Activated CD4-positive, alpha-beta T cell treated with anti-CD3 and anti-CD28 coated beads for 36 hours (primary cell): ENCODE measurements around the gene USP47. TPM values are rescaled to one million over a fixed set of nuclear protein-coding genes. Genes with fewer than 3 reads are reported as not detected.
A peak's percentile ranks its signal among the peaks of the same experiment; 100 is the strongest.

Source experiments
- ATAC-seq: fragments of 200-7000 bp; cut with Tn5 transposase; one replicate; pipeline ENCODE4 v1.10.0; 2021; ENCODE audit warnings: mild to moderate bottlenecking, moderate library complexity
- CTCF ChIA-PET: fragments of 350-600 bp; sonication (Branson Sonifier 250); formaldehyde crosslinking; loops from one replicate; lab custom pipeline; 2021; ENCODE audit warnings: antibody characterized with exemption; lab: Charles Lee
- POLR2A ChIA-PET: fragments of 350-600 bp; sonication (Branson Sonifier 250); formaldehyde crosslinking; loops from one replicate; lab custom pipeline; 2021; ENCODE audit warnings: antibody characterized with exemption, inconsistent platforms; lab: Charles Lee
- DNase-seq: peaks from one replicate; pipeline ENCODE4 v3.0.0-alpha.2; 2020
- H3K27ac Mint-ChIP-seq: one replicate; pipeline ENCODE4 v1.8.0; 2021; ENCODE audit warnings: mixed read lengths
- H3K27me3 Mint-ChIP-seq: one replicate; pipeline ENCODE4 v1.8.0; 2021; ENCODE audit warnings: mixed read lengths
- H3K36me3 Mint-ChIP-seq: one replicate; pipeline ENCODE4 v1.8.0; 2021; ENCODE audit warnings: low read depth, mixed read lengths
- H3K4me1 Mint-ChIP-seq: one replicate; pipeline ENCODE4 v1.8.0; 2021; ENCODE audit warnings: mixed read lengths
- H3K4me3 Mint-ChIP-seq: one replicate; pipeline ENCODE4 v1.8.0; 2021; ENCODE audit warnings: mild to moderate bottlenecking, moderate library complexity, mixed read lengths
- H3K9me3 Mint-ChIP-seq: one replicate; pipeline ENCODE4 v1.8.0; 2021; ENCODE audit warnings: low read depth, mixed read lengths
- intact Hi-C, 2 experiments: fragments of 100-400 bp; cut with DNase I in 1 of 2; cut with micrococcal nuclease in 1 of 2; formaldehyde crosslinking; loops; one replicate each; pipeline versions ENCODE4 v1.14.2 to v1.15.1; 2022 to 2024; cut with DNase I, micrococcal nuclease
- total RNA-seq, 2 experiments: library from RNA; stranded (reverse); gene quantifications; one replicate each; pipeline ENCODE4 v1.2.3, GENCODE V29; 2021

Gene USP47
- total RNA-seq, 2 experiments from 2014 or later: 43.3 to 56.3 TPM

DNA sequence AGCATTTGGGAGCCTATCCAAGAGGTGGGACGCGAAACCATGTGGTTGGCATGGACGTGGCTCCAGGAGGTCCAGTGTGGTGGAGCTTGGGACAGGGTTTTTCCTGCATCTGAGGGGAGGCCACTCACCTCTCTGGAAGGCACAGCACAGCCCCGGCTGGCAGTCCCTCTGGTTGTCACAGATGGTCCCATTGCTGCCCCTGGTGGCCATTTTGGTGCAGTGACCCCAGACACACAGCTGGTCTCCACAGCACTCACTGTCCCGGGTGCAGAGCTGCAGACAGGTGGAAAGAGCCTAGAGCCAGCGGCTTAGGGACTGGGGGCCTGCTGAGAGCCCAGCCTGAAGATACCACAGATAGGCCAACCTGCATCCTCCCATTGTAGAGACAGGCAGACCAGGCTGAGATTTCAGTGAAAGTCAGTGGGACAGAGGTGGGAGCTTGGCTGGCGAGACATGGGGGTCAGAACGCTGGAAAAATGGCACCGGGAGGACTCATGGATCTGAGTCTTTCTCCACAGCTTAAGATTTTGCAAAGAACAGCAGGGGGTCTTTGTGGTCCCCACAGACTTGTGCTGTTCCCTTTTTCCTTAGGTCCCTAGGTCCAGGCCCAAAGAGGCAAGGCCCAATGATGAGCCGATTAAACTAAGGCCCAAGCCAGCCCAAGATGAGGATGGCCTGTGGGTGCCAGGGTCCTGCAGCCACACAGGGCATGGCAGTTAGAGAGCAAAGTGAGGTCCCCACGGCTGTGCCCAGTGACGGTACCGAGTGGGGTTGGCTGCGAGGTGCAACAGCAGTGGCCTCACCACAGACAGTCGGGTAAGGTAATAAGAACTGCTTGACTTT, 125.3 kb downstream of the USP47 start:
- CTCF ChIA-PET: interaction anchor here (0.5 to 3.4 kb wide), 22 partner anchors 9 to 366 kb away, joined by 3 to 14 read pairs (median 4); no protein-coding TSS in a partner anchor
- ATAC-seq (peak; percentile 98), DNase-seq (peak; percentile 86)
- Mint-ChIP-seq H3K27me3 (peaks cover 2% of the 10 kb centered on the region), H3K4me3 (no peak overlapping the region), H3K27ac (no peak overlapping the region), H3K4me1 (peaks cover 4% of the 10 kb centered on the region), H3K9me3 (no peaks in the 10 kb centered on the region), H3K36me3 (no peaks in the 10 kb centered on the region)
- POLR2A ChIA-PET: no interaction called here
- intact Hi-C loops: loop anchor here (1.0 to 2.0 kb wide), 2 partner anchors 168 kb away; no protein-coding TSS in a partner anchor

DNA sequence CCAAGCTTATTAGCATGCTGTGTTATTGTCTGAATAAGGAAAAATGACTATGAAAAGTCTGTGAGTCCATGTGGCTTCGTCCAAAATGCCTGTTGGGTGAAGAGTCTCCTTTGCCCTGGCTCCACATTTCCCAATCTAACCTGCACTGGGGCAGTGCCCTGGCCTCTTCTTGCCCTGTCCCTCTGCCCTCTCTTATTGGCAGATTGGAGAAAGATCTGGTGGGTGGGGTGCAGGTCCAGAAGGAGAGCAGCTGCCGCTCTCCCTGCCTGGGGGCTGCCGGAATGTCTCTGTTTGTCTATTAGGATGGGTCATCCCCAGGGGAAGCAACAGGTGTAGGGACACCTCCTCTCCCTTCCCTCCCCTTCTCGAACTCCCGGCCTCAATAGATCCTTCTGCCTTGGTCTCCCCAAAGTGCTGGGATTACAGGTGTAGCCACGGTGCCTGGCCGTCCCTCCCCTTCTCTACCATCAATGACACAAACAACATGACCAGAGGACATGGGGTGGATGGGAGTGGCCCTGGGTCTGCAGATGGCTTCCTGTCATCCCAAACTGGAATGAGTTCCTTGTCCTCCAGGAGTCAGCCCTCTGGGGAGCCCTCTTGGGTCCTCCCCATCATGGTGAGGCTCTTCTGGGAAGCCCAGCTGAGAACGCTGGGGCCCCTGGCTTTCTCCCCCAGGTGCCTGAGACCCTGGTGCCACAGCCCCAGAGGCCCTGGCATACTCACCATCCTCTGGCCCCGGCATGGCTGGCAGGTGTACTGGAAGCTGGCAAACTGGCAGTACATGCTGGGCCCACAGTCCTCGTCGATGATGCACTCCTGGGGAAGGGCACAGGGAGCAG, 126.1 kb downstream of the USP47 start:
- H3K36me3 Mint-ChIP-seq: no peaks in the 10 kb centered on the region
- H3K9me3 Mint-ChIP-seq: no peaks in the 10 kb centered on the region
- peaks cover 2% of the 10 kb centered on the region for H3K27me3 Mint-ChIP-seq
- ChIA-PET POLR2A (no interaction called here), CTCF (interaction anchor here (0.6 to 3.4 kb wide), 10 partner anchors 10 to 410 kb away, joined by 3 to 14 read pairs (median 6); no protein-coding TSS in a partner anchor)
- intact Hi-C loops: loop anchor here (1.0 to 2.0 kb wide), 2 partner anchors 169 kb away; no protein-coding TSS in a partner anchor
- no peak for ATAC-seq
- H3K27ac Mint-ChIP-seq: no peak overlapping the region
- DNase-seq: no peak
- peaks cover 2% of the 10 kb centered on the region for H3K4me1 Mint-ChIP-seq
- H3K4me3 Mint-ChIP-seq: no peak overlapping the region

DNA sequence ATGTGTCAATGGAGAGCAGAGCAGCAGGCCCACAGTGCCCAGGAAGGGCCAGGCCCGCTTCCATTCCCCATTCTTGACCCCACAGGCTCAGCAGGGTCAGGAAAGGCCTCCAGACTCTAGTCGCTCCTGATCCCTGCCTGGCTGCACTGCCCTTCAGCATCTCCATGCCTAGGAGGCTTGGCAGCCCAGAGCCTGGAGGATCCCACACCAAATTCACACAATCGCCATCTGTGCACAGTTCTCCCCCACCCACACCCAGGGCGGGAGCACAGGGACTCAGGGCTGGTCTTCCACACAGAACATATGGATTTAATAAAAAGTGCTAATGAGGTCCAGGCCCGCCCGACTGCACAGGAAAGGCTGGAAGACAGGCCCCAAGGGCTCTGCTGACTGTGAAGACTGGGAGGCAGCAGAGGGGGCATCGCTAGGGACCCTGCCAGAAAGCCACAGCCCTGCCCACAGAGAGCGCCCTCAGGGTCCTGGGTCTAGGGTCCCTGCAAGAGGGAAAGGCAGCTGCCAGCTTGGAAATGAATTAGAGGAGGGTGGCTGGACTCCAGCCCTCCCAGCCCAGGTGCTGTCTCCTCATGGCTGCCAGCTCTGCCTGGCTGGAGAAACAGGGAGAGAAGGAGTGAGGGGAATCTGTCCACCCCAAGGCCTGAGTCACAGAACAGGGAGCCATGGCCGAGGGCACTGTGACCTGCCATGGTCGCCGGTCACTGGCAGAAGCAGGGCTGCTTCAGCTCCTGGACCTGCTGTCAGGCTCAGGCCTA, 126.9 kb downstream of the USP47 start:
- intact Hi-C loops: no loop called here
- DNase-seq (no peak), ATAC-seq (no peak)
- POLR2A ChIA-PET: no interaction called here
- Mint-ChIP-seq H3K9me3 (no peaks in the 10 kb centered on the region), H3K36me3 (no peaks in the 10 kb centered on the region), H3K27me3 (peaks cover 2% of the 10 kb centered on the region), H3K27ac (no peak overlapping the region), H3K4me1 (peaks cover 2% of the 10 kb centered on the region), H3K4me3 (no peak overlapping the region)
- CTCF ChIA-PET: interaction anchor here (0.5 to 3.4 kb wide), 3 partner anchors 10 to 1273 kb away, joined by 3 to 14 read pairs (median 4); no protein-coding TSS in a partner anchor

DNA sequence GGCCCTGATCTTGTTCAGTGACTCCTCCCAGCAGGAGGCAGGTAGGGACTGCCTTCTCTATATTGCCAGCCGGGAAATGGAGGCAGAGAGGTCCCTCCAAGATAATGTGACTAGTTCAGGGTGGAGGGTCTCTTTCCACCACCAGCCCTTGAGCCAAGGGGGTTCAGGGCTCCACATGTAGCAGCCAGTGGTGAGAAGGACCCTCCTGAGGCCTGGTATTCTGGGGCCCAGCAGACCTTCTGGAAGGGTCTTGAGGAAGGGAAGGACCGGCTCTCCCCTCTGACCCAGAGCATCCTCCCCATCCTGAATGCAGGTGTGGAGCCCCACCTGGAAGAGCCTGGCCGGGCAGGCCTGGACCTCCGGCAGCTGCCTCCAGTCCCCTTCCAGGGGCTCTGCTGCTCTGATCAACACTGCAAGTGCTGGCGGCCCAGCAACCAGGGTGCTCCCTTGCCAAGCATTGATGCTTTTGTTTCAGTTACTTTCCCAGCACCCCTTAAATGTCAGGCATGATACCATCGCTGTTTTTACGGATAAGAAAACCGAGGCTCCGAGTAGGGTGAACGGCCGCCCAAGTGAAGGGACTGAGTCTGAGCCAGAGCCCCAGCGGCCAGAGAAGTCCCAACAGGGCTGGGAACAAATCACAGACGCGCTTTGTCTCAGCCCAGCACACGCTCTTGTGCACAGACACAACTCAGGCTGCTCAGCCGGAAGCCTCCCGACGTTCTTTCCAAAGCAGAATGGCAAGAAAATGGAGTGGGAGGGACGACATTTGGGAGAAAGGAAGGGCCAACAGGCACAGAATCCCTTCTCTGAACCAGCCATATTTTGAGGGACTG, 127.8 kb downstream of the USP47 start:
- Mint-ChIP-seq H3K4me3 (no peak overlapping the region), H3K4me1 (peaks cover 2% of the 10 kb centered on the region), H3K9me3 (no peaks in the 10 kb centered on the region), H3K27me3 (peaks cover 2% of the 10 kb centered on the region), H3K27ac (no peak overlapping the region), H3K36me3 (no peaks in the 10 kb centered on the region)
- ChIA-PET POLR2A (no interaction called here), CTCF (interaction anchor here (0.5 kb wide), 1 partner anchor 1274 kb away, joined by 4 read pairs; no protein-coding TSS in a partner anchor)
- ATAC-seq (no peak), DNase-seq (no peak)
- intact Hi-C loops: no loop called here

DNA sequence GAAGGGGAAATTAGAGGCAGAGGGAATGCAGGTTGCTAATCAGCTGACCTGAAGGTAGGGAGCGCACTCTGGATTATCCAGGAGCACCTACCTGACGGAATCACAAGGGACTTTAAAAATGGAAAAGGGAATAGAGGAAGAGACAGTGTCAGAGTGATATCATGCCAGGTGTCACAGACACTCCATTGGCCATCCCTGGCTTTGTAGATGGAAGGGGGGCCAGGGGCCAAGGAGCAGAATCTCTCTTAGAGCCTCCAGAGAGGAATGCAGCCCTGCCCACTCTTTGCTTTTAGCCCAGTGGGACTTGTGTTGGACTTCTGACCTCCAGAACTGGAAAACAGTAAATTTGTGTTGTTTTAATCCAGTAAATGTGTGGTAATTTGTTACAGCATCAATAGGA, 128.8 kb downstream of the USP47 start:
- Mint-ChIP-seq H3K4me3 (no peak overlapping the region), H3K36me3 (no peaks in the 10 kb centered on the region), H3K27me3 (peaks cover 2% of the 10 kb centered on the region), H3K27ac (no peak overlapping the region), H3K9me3 (no peaks in the 10 kb centered on the region), H3K4me1 (peaks cover 8% of the 10 kb centered on the region)
- ATAC-seq (no peak), DNase-seq (no peak)
- ChIA-PET CTCF (no interaction called here), POLR2A (interaction anchor here (0.7 kb wide), 1 partner anchor 37 kb away, joined by 3 read pairs; no protein-coding TSS in a partner anchor)
- intact Hi-C loops: no loop called here

DNA sequence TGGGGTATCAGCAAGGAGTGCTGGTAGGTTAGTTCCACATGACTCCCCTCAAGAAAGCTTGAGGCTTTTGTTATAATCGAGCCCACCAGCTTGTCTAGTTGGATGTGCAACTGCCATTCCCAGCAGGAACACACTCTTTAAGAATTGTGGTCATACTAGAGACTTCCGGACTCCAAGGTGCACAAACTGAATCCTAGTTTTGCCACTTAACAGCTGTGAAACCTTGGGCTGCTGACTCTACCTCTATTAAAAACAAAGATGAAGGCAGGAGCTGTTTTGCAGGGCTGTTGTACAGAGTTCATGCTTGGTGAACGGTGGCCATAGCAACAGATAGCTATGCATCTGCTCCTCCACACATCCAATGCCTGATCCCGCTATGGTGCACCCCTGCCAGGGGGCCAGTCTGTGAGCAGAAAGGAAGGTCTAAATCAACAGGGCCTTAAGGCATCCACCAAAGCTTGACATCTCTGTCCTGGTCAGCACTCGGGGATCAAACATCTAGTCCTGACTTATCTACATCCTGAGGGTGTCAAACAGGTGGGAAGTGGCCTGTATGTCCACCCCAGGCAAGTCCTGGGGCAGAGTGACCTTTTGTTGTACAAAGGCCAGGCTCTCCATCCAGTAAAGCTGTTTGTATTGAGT, 130.3 kb downstream of the USP47 start:
- H3K36me3 Mint-ChIP-seq: no peaks in the 10 kb centered on the region
- ChIA-PET POLR2A (no interaction called here), CTCF (interaction anchor here (0.6 to 1.0 kb wide), 3 partner anchors 48 to 555 kb away, joined by 3 to 5 read pairs (median 3); no protein-coding TSS in a partner anchor)
- ATAC-seq: no peak
- intact Hi-C loops: no loop called here
- DNase-seq: no peak
- H3K4me3 Mint-ChIP-seq: no peak overlapping the region
- H3K9me3 Mint-ChIP-seq: no peaks in the 10 kb centered on the region
- H3K4me1 Mint-ChIP-seq: peaks cover 6% of the 10 kb centered on the region
- H3K27me3 Mint-ChIP-seq: no peaks in the 10 kb centered on the region
- no peak overlapping the region for H3K27ac Mint-ChIP-seq

DNA sequence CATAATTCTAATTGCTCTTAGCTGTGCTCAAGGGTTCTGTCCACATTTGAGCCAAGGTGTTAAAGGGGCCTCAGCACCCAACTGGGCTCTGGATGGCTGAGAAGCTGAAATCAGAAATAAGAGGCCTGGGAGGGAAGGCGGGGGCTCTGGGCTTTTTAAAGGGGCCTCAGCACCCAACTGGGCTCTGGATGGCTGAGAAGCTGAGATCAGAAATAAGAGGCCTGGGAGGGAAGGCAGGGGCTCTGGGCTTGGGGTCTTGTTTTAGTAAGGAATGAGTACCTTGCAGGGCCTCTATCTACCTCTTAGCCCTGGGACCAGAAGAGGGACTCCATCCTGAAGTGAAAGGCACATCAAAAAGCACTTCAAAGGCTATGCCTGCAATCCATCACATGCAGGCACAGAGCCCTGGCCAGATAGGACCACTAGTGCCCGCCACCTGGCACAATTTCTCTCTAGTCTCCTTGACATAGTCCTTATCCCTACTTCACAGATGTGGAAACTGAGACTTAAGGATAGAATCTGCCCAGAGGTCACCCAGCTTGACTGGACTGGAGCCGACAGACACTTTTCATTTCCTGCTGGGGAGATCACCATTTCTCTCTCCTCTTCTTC, 131.1 kb downstream of the USP47 start:
- DNase-seq: no peak
- Mint-ChIP-seq H3K27me3 (no peaks in the 10 kb centered on the region), H3K4me3 (no peak overlapping the region), H3K36me3 (no peaks in the 10 kb centered on the region), H3K27ac (no peak overlapping the region), H3K9me3 (no peaks in the 10 kb centered on the region), H3K4me1 (peaks cover 6% of the 10 kb centered on the region)
- CTCF ChIA-PET: interaction anchor here (0.6 kb wide), 2 partner anchors 555 to 679 kb away, joined by 3 read pairs; no protein-coding TSS in a partner anchor
- POLR2A ChIA-PET: no interaction called here
- intact Hi-C loops: no loop called here
- ATAC-seq: no peak

DNA sequence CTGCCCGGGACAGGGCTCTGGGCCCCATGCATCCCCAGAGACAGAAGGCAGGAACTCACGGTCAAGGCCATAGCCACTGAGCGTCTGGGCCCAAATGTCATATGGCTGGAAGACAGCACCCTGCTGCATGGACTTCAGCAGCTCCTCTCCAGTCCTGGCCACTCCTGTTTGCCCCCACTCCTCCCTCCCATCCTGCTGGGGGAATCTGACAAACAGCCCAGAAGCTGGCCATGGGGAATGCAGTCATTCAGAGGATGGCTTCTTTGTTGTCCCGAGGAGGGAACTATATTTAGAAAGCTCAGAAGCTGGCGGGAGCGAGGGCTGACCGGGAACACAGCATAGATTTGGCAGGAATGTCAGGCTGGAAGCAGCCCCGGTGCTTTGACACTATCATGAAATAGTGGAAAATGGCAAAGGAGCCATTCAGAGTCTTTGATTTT, 131.6 kb downstream of the USP47 start:
- no peak overlapping the region for H3K4me3 Mint-ChIP-seq
- ChIA-PET POLR2A (no interaction called here), CTCF (interaction anchor here (0.6 kb wide), 1 partner anchor 679 kb away, joined by 3 read pairs; no protein-coding TSS in a partner anchor)
- H3K27ac Mint-ChIP-seq: no peak overlapping the region
- no peaks in the 10 kb centered on the region for H3K36me3 Mint-ChIP-seq
- intact Hi-C loops: no loop called here
- H3K4me1 Mint-ChIP-seq: peaks cover 6% of the 10 kb centered on the region
- ATAC-seq (no peak), DNase-seq (no peak)
- H3K27me3 Mint-ChIP-seq: no peaks in the 10 kb centered on the region
- H3K9me3 Mint-ChIP-seq: no peaks in the 10 kb centered on the region

DNA sequence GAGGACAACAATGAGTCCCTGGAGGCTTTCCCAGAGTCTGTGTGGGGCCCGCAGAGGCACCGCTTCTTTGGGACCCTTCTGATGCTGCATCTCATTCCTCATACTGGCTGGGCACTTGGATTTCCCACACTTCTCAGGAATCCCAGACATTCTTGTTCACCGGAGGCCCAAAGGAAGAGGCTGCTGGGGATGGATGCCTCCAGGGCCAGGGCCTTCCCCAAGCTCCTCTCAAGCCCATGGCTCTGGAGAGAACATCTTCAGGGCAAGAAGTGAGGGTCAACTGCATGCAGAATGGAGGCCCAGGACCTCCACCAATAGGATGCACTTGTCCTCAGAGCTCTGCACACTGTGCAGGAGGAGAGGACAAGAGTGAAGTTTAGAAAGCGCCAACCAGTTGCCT, 132.1 kb downstream of the USP47 start:
- intact Hi-C loops: no loop called here
- Mint-ChIP-seq H3K4me1 (peaks cover 6% of the 10 kb centered on the region), H3K9me3 (no peaks in the 10 kb centered on the region), H3K27ac (no peak overlapping the region), H3K4me3 (no peak overlapping the region), H3K36me3 (no peaks in the 10 kb centered on the region), H3K27me3 (no peaks in the 10 kb centered on the region)
- ChIA-PET CTCF (no interaction called here), POLR2A (no interaction called here)
- DNase-seq (no peak), ATAC-seq (no peak)
